GM21515 (cell line): ENCODE results near the gene KCNK1.

ENCODE experiments used
- ATAC-seq: cut with Tn5 transposase; IDR thresholded peaks from one replicate; pipeline ENCODE4 v1.9.1; 2021; ENCODE audit not compliant: unreplicated experiment

The KCNK1 gene

GRCh38 chr1:233613252-233614172, at the start of gene KCNK1:
Gene KCNK1, plus strand, starts transcription at chr1:233614106. Its CDS starts 66 bp downstream, at chr1:233614172.
- peak; percentile 24 for ATAC-seq

GRCh38 chr1:233565313-233565712, 48.6 kb upstream of the KCNK1 start:
- ATAC-seq: no peak

GRCh38 chr1:233566886-233567285, 47.0 kb upstream of the KCNK1 start:
- no peak for ATAC-seq

- no peak for ATAC-seq
Observed at GRCh38 chr1:233569636-233570035, 44.3 kb upstream of the KCNK1 start.

GRCh38 chr1:233570216-233570615, 43.7 kb upstream of the KCNK1 start:
- ATAC-seq: no peak

- ATAC-seq: no peak
Observed at GRCh38 chr1:233570706-233571105, 43.2 kb upstream of the KCNK1 start.

- ATAC-seq: no peak
Observed at GRCh38 chr1:233572896-233573295, 41.0 kb upstream of the KCNK1 start.

GRCh38 chr1:233575450-233575849, 38.5 kb upstream of the KCNK1 start:
- ATAC-seq: no peak

- no peak for ATAC-seq
Observed at GRCh38 chr1:233582439-233582838, 31.5 kb upstream of the KCNK1 start.

GRCh38 chr1:233584376-233584775, 29.5 kb upstream of the KCNK1 start:
- no peak for ATAC-seq

- ATAC-seq: no peak
Observed at GRCh38 chr1:233584931-233585330, 29.0 kb upstream of the KCNK1 start.

- no peak for ATAC-seq
Observed at GRCh38 chr1:233586301-233586700, 27.6 kb upstream of the KCNK1 start.

- ATAC-seq: no peak
Observed at GRCh38 chr1:233587196-233587595, 26.7 kb upstream of the KCNK1 start.

- ATAC-seq: no peak
Observed at GRCh38 chr1:233587958-233588799, 25.7 kb upstream of the KCNK1 start.

- no peak for ATAC-seq
Observed at GRCh38 chr1:233597489-233597901, 16.4 kb upstream of the KCNK1 start.

GRCh38 chr1:233598891-233599541, 14.9 kb upstream of the KCNK1 start:
- ATAC-seq: peak; percentile 86

- peak; percentile 53 for ATAC-seq
Observed at GRCh38 chr1:233599542-233600073, 14.3 kb upstream of the KCNK1 start.

GRCh38 chr1:233600488-233600887, 13.4 kb upstream of the KCNK1 start:
- no peak for ATAC-seq

GRCh38 chr1:233603478-233603877, 10.4 kb upstream of the KCNK1 start:
- no peak for ATAC-seq

GRCh38 chr1:233605205-233605604, 8.7 kb upstream of the KCNK1 start:
- no peak for ATAC-seq

GRCh38 chr1:233606813-233607212, 7.1 kb upstream of the KCNK1 start:
- no peak for ATAC-seq
